NCI-H1092 treated with DMSO at 0.1 percent for 48 hours (cell line): Measurements from ENCODE around the gene MIDN.
"Not testable (repeated sequence)": the region's sequence is repeated elsewhere in the genome, so short reads cannot be mapped to it uniquely, and the experiment has no call there.

Experiments
- DNase-seq: peaks from one replicate; lab custom pipeline; 2025; lab: John Stamatoyannopoulos, UW

Gene MIDN

GRCh38 chr19:1295169-1296012 is 47.0 kb downstream of the MIDN start:
- DNase-seq = no peak

DNA sequence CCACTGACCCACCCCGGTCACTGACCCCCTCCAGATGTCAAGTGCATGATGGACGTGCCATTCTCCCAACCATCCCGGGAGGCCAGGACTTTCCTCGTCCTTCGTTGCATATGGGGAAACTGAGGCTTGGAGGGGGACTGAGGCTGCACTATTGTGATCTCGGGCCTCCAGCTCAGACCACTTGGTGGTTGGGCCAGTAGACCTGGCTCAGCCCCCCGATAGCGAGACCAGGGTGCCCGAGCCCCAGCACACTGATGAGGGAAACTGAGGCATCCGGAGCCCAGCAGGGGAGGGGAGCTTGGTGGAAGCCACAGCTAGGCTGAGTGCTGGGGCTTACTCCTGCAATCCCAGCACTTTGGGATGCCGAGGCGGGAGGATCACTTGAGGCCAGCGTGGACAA is 47.7 kb downstream of the MIDN start:
- DNase-seq = no peak

GRCh38 chr19:1296575-1297271 is 48.3 kb downstream of the MIDN start:
- no peak for DNase-seq

DNA sequence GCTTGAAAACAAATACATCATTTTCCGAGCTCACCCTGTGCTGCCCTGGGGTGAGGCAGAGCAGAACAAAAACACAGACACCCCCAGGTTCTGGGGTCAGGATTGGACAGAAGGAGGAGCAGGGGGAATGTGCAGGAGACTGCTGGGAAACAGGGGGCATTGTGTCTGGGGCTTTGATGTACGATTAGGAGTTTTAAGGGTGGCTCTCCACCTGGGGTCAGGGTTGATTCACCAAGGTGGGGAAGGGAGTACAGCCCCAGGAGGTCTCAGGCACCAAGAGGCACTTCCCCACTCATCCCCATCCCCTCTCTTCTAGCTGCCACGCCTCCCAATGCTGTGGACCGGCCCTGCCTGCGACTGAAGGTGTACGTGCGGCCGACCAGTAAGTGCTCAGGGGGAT is 49.9 kb downstream of the MIDN start:
- DNase-seq = no peak

GRCh38 chr19:1299801-1300200 is 51.4 kb downstream of the MIDN start:
- DNase-seq = no peak

GRCh38 chr19:1300744-1301490 is 52.5 kb downstream of the MIDN start:
- no peak for DNase-seq

DNA sequence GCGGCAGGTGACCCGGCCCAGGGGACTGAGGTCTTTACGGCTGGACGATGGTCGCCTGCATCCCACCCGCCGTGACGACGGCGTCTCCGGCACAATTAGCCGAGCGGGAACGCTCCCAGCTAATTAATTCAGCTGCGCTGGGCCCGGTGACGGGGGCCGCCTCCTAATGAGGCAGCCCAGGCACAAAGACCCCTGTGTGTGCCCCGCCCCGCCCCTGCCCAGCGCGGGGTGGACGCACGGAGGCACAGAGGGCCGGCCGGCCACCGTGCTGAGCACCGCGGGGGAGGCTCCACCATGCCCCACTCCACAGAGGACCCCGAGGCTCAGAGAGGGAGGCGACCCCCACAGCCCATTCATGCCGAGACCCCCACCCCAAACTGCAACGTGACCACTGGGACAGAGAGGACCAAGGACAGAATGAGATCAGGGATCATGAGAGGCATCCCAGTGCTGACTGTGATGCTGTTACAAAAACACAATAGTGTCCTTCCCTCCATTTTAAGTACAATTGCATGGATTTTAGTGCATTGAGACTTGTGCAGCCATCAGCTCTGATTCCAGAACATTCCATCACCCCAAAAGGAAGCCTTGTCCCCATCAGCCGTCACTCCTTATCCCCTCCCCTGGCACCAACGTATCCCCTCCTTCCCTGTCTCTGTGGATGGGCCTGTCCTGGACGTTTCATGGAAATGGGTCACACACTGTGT is 54.3 kb downstream of the MIDN start:
- no peak for DNase-seq

DNA sequence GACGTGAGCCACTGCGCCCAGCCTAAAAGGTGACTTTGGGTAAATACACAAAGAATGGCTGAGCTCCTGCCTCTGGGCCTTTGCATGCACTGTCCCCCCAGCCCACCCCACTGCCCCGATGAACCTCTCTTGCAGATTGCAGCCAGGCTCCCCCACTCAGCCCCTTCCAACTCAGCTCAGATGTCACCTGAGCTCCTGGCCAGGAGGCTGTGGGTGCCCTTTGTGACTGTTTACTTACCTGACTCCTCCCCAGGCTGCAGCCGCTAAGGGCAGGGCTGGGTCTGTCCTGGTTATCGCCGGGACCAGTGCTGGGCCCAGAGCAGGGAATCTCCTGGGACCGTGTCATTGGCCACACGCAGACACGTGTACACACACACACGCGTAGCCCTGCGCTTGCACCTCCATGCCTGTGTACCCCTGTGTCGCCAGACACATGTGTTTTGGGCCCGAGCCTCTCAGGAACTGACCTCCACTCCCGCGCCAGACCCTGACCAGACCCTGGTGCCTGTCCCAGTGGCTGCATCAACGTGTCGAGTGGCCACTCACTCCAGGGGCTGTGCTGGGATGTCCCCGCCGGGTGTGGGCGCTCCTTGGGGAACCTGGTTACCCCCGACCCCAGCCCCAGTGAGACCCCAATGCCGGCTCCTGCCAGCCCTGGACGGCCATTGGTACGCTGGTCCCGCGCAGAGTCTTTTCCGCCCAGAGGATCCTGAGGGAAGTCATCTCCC is 56.0 kb downstream of the MIDN start:
- DNase-seq = no peak

- not testable (repeated sequence) for DNase-seq
Observed at GRCh38 chr19:1305354-1305753, 57.0 kb downstream of the MIDN start.

GRCh38 chr19:1307320-1307719 is 58.9 kb downstream of the MIDN start:
- DNase-seq = no peak

- DNase-seq = no peak
Observed at GRCh38 chr19:1307755-1308303, 59.4 kb downstream of the MIDN start.

GRCh38 chr19:1308718-1309117 is 60.3 kb downstream of the MIDN start:
- DNase-seq = no peak
